GM11168 (cell line): ENCODE data around the gene SEC11A.
"Not testable (repeated sequence)": the region's sequence is repeated elsewhere in the genome, so short reads cannot be mapped to it uniquely, and the experiment has no call there.

ENCODE experiments used
- in situ Hi-C: fragments of 300-500 bp; cut with MboI; formaldehyde crosslinking; loops from one replicate; pipeline ENCODE4 v1.12.0; 2022; ENCODE audit warnings: low sequenced_read_pairs; ENCODE audit not compliant: unreplicated experiment

SEC11A gene

GRCh38 chr15:84740691-84741090, 24.8 kb upstream of the SEC11A start:
- in situ Hi-C loops, result no loop called here

DNA sequence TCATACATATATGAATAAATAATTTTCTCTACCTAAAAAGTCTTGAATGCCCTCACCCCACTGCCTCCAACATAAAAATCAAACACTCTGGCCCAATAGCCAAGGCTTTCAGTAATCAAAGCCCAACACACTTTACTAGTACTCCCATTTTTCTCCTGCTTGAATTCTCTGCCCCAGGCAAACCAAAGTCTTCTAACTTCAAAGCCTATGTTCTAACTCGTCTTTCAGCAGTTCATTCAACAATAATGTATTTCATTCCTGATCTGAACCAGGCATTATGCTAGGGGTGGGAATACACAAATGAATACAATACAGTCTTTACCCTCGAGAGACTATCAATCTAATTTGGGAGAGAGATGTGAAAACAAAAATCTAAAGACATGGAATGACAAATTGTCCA, 21.1 kb upstream of the SEC11A start:
- in situ Hi-C loops, result no loop called here

DNA sequence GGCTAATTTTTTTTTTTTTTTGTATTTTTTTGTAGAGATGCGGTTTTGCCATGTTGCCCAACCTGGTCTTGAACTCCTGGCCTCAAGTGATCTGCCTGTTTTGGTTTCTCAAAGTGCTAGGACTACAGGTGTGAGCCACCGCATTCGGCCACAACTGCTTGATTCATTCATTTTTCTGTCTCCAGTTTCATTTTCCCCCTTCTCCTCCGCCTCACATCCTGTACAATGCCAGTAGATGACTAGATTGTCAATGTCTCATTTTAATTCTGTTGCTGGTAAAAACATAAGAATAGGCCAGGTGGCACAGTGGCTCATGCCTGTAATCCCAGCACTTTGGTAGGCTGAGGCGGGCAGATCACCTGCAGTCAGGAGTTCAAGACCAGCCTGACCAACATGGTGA, 20.4 kb upstream of the SEC11A start:
- in situ Hi-C loops, result no loop called here

- in situ Hi-C loops, result not testable (repeated sequence)
These were observed 19.6 kb upstream of the SEC11A start for GRCh38 chr15:84735480-84736061.

- in situ Hi-C loops, result no loop called here
These were observed 19.0 kb upstream of the SEC11A start for GRCh38 chr15:84734794-84735479.

GRCh38 chr15:84731774-84732173, 15.8 kb upstream of the SEC11A start:
- in situ Hi-C loops, result no loop called here

DNA sequence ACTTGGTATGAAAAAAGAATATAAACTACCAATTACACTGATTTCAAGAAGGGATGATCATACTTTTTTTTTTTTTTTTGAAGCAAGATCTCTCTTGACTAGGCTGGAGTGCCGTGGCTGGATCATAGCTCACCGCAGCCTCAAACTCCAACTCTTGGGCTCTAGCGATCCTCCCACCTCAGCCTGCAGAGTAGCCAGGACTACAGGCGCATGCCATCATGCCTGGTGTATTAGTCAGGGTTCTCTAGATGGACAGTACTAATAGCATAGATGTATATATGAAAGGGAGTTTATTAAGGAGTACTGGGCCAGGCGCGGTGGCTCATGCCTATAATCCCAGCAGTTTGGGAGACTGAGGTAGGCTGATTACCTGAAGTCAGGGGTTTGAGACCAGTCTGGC, 11.5 kb upstream of the SEC11A start:
- in situ Hi-C loops, result no loop called here

GRCh38 chr15:84725001-84725491, 9.1 kb upstream of the SEC11A start:
- in situ Hi-C loops, result no loop called here

DNA sequence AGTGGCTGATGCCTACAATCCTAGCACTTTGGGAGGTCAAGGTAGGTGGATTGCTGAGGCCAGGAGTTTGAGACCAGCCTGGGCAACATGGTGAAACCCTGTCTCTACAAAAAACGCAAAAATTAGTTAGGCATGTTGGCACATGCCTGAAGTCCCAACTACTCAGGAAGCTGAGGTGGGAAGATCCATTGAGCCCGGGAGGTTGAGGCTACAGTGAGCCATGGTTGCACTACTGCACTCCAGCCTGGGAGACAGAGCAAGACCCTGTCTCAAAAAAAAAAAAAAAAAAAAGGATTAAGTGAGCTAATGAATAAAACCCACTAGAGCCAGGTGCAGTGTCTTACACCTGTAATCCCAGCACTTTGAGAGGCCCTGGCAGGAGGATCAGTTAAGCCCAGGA, 6.7 kb upstream of the SEC11A start:
- in situ Hi-C loops, result no loop called here

- in situ Hi-C loops, result no loop called here
These were observed 5.4 kb upstream of the SEC11A start for GRCh38 chr15:84721371-84721770.

DNA sequence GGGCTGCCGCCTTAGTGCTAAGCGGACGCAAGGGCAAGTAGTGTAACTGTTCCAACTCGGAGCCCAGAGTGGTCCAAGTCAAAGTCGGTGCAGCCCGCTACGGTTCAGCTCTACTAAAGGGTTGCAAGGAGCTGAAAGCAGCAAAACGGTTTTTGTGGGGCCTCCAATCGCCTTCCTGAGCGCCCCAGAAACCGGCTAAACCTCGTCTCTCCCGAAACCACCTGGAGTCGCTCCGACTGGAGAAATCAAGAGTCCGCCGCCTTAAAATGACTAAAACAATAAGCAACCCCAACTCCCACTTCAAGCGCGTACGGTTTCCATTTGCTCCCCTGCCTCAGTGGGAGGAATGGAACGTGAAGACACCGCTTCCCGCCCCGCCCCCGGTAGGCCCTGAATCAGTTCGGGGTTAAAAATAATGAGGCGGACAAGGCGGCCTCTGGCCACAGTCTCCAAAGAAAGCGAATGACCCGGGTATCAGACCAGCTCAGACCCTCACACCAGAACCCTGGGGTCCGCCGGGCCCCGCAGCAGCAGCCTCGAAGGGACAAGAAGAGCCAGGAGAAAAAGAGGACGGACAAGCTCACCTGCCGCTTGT, 401 bp downstream of the SEC11A start:
- in situ Hi-C loops, result no loop called here

GRCh38 chr15:84714821-84715220, 1.1 kb downstream of the SEC11A start:
- in situ Hi-C loops, result no loop called here

DNA sequence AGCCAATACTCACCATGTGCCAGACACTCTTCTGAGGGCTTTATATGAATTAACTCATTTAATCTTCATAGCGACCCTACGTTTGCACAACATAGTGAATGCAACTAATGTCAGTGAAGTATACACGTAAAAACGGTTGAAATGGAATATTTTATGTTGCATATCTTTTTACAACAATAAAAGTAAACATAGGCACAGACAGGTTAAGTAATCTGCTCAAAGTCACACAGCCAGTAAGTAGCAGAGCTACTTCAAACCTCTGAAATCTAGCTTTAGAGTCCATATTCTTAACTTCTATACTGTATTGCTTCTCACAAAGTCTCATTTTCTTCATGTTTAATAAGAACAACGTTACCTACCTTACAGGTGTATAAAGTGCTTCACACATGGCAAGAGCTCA, 1.6 kb downstream of the SEC11A start:
- in situ Hi-C loops, result no loop called here

DNA sequence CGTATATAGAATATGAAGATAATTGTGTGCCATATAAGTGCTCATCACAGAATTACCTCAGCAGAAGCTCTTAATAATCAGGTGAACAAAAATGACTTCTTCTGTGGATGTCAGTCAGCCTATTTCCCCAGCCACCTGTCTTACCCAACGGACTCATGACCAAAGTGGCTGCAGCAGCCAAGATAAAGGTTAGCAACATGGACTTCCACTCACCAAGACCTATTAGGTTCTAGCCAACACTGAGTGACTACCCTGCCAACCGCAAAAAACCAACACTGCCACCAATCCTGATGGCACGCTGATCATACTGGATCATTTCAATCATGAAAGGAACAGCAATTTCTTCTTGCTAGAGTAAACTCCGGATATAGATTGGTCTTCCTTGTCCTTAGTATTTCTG, 12.1 kb downstream of the SEC11A start:
- in situ Hi-C loops, result no loop called here

- in situ Hi-C loops, result no loop called here
These were observed 12.9 kb downstream of the SEC11A start for GRCh38 chr15:84702961-84703482.

DNA sequence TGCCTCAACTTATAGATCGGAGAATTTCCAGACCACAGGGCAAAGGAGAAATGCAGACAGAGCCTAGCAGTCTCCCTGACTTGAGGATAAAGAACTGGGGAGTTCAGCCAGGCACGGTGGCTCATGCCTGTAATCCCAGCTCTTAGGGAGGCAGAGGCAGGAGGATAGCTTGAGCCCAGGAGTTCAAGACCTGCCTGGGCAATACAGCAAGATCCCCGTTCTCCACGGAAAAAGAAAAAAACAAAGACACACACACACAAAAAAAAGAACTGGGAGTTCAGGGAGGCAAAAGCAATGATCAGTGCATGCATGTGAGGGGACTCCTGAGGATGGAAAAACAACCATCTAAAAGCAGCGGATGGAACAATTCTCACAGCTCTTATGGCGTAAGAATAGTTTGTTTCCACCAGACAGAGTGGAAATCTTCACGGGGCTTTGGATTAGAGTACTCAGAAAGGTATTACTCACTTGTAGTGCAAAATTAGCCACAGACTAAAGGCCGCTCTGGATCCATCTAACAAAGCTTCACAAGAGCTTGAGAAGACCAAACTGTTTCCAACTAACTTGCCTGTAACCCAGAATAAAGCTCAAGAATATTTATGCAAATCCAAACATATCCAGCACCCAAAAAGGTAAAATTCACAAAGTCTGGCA, 16.3 kb downstream of the SEC11A start:
- in situ Hi-C loops, result no loop called here

DNA sequence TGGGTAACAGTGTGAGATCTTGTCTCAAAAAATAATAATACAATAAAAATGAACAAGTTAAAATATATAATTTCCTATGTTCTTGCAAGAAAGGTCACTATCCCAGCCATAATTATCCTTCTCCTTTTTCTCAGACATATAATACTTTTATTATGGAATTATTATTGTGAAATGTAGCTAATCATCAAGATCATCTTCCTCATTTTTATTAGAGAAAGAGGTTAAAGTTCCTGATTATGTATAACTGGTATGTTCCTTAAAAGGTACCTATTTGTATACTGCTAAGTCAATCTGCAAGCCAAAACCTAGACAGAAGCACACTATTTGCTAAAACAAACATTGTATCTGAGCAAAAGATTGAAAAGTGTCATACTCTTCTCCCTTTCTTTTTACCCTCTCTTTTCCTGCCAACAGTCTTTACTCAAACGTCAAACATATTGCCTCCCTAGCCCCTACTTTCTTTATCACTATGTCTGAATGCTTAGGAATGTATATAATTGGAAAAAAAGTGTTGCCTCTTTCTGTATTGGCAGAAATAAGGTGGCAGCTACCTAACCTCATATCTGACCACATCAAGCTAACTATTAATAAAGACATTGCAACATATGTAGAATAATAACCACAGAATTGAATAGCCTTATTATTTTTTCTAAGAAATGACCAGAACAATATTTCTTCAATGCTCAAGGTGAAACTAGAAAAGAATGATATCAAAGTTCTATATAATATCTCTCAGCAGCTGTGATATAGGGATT, 18.5 kb downstream of the SEC11A start:
- in situ Hi-C loops, result no loop called here

DNA sequence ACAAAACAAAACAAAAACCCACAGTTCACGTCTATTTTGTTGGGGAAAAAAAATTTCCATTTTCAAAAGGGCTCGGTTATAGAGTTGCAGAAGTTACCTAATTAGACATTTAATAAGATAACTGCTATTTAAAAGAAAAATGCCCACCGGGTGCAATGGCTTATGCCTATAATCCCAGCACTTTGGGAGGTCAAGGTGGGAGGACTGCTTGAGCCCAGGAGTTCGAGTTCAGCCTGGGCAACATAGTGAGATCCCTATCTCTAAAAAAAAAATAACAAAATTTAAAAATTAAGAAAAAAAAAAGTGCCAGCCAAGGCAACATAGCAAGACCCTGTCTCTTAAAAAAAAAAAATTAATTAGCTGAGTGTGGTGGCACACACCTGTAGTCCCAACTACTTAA, 19.2 kb downstream of the SEC11A start:
- in situ Hi-C loops, result no loop called here

- in situ Hi-C loops, result no loop called here
These were observed 25.6 kb downstream of the SEC11A start for GRCh38 chr15:84690342-84690741.

- in situ Hi-C loops, result no loop called here
These were observed 26.1 kb downstream of the SEC11A start for GRCh38 chr15:84689858-84690257.
